DMS 273 treated with DMSO at 0.1 percent for 48 hours (cell line): ENCODE results near the gene MLX.
"Not testable (repeated sequence)": the region's sequence is repeated elsewhere in the genome, so short reads cannot be mapped to it uniquely, and the experiment has no call there.

Experiments
- DNase-seq: peaks from one replicate; lab custom pipeline; 2025; lab: John Stamatoyannopoulos, UW

MLX gene

GRCh38 chr17:42536372-42537155 lies 30.3 kb upstream of the MLX start:
- DNase-seq, result peak; percentile 57

GRCh38 chr17:42537156-42537805 lies 29.6 kb upstream of the MLX start:
- no peak for DNase-seq

- no peak for DNase-seq
Observed at GRCh38 chr17:42537826-42538451, 29.0 kb upstream of the MLX start.

- no peak for DNase-seq
Observed at GRCh38 chr17:42538482-42538881, 28.4 kb upstream of the MLX start.

- DNase-seq, result not testable (repeated sequence)
Observed at GRCh38 chr17:42540558-42540957, 26.3 kb upstream of the MLX start.

- no peak for DNase-seq
Observed at GRCh38 chr17:42541041-42541833, 25.7 kb upstream of the MLX start.

- no peak for DNase-seq
Observed at GRCh38 chr17:42543190-42544079, 23.5 kb upstream of the MLX start.

- no peak for DNase-seq
Observed at GRCh38 chr17:42544874-42545283, 22.0 kb upstream of the MLX start.

- not testable (repeated sequence) for DNase-seq
Observed at GRCh38 chr17:42545755-42546505, 21.0 kb upstream of the MLX start.

- no peak for DNase-seq
Observed at GRCh38 chr17:42547001-42547461, 19.9 kb upstream of the MLX start.

- DNase-seq, result no peak
Observed at GRCh38 chr17:42547698-42548069, 19.2 kb upstream of the MLX start.

- peak; percentile 25 for DNase-seq
Observed at GRCh38 chr17:42548070-42548837, 18.6 kb upstream of the MLX start.

GRCh38 chr17:42548993-42549755 lies 17.7 kb upstream of the MLX start:
- DNase-seq, result no peak

- DNase-seq, result not testable (repeated sequence)
Observed at GRCh38 chr17:42552736-42553135, 14.2 kb upstream of the MLX start, which contains the start of gene HSD17B1. TSS of gene HSD17B1 (plus strand) at chr17:42552923. CDS start at chr17:42552934, 11 bp downstream.

- no peak for DNase-seq
Observed at GRCh38 chr17:42553161-42553818, 13.6 kb upstream of the MLX start.

- no peak for DNase-seq
Observed at GRCh38 chr17:42553866-42554249, 13.0 kb upstream of the MLX start.

- DNase-seq, result no peak
Observed at GRCh38 chr17:42554250-42555121, 12.4 kb upstream of the MLX start.
